ENCODE results near the gene NOD2. TPM values are rescaled to one million over a fixed set of nuclear protein-coding genes. Genes with fewer than 3 reads are reported as not detected.

Gene NOD2
- total RNA-seq, 1 experiment from 2014 or later = 0.07 TPM

GRCh38 chr16:50680556-50680893 is 12.9 kb upstream of the NOD2 start:
- no peaks in the 10 kb centered on the region for H3K9me2 ChIP-seq (replicated peaks; ENCODE audit: low read length)
- no peak overlapping the region for H3K4me2 ChIP-seq (ENCODE audit: low read length)
- H3K27ac ChIP-seq (ENCODE audit: low read length) = no peak overlapping the region
- no peaks in the 10 kb centered on the region for H3K9me3 ChIP-seq (ENCODE audit: low read length)
- no peaks in the 10 kb centered on the region for H3K4me1 ChIP-seq (ENCODE audit: insufficient read depth, low read length)
- H3K27me3 ChIP-seq (ENCODE audit: low read length) = no peaks in the 10 kb centered on the region
- H4K20me1 ChIP-seq (ENCODE audit: low read length) = no peaks in the 10 kb centered on the region
- intact Hi-C loops (cut with micrococcal nuclease) = no loop called here
- H3K9ac ChIP-seq (ENCODE audit: low read length) = no peak overlapping the region
- POLR2A ChIA-PET (ENCODE audit: unreplicated experiment) = no interaction called here
- no peaks in the 10 kb centered on the region for H3K36me3 ChIP-seq (ENCODE audit: low read depth, low read length)
- TF ChIP-seq CTCF (conservative IDR thresholded peaks at IDR 0.05; ENCODE audit: low read depth, low read length) (no peak), EZH2 (IDR thresholded peaks at IDR 0.05; ENCODE audit: low read length, unreplicated experiment) (no peak), EZH2phosphoT487 (IDR thresholded peaks at IDR 0.05; ENCODE audit: borderline replicate concordance, low read length) (no peak)
- no peak for DNase-seq
- no peak overlapping the region for H3K4me3 ChIP-seq (ENCODE audit: low read length)
- H2AFZ ChIP-seq (ENCODE audit: low read length) = no peak overlapping the region
- no peaks in the 10 kb centered on the region for H3F3A ChIP-seq (ENCODE audit: low read length, unreplicated experiment)
- BruUV-seq (replicated peaks) = no TSS peak
- CTCF ChIA-PET = no interaction called here
- ATAC-seq = no peak
- H3K79me2 ChIP-seq (ENCODE audit: low read length) = no peaks in the 10 kb centered on the region

DNA sequence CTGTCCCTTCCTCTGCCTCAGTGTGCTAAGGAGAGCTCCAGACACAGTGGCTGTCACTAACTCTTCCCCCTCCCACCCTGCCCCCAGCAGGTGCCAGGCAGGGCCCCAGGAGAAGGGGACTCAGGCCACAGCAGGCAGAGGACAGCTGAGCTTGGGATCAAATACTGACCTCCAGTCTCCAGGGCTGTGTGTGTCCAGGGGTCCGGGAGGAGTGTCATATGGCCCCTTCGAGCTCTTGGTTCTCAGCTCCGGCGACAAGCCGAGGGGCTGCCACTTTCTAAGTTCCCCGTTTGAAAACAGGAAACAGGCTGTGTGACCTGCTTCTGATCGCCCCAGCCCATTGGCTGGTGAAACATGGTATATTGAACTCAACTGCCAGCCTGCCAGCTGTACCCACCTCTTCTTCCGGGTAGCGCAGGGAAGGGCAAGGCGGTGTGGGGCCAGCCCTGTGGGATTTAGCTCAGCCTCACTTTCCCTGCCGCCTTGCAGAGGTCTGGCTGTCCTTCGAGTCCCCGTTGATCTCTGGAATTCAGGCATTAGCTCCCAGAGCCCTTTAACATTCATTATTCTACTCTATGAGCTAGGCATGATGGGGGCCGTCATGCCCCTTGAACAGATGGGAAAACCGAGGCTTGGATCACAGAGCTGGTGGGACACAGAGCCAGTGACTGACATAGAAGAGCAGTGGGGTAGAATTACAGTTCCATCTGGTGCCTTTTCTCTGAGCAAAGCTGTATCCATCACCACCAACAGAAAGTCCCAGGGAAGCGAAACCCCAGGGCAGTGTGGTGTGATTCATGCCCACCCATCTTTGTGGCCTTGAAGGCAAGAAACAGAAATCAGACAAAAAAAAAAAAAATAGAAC is 12.2 kb upstream of the NOD2 start, which contains the start of gene SNX20:
TSS of gene SNX20 (minus strand) at position 292 of the 865 bp plus-strand sequence. CDS start 3,786 bp downstream, outside the sequence.
- Histone ChIP-seq H3K9ac (ENCODE audit: low read length) (no peak within 1 kb of the TSS), H3K27ac (ENCODE audit: low read length) (no peak within 1 kb of the TSS), H4K20me1 (ENCODE audit: low read length) (no peaks in the 10 kb centered on the region), H3K27me3 (ENCODE audit: low read length) (no peaks in the 10 kb centered on the region), H3K4me1 (ENCODE audit: insufficient read depth, low read length) (no peaks in the 10 kb centered on the region), H3K4me2 (ENCODE audit: low read length) (no peak within 1 kb of the TSS), H3K9me3 (ENCODE audit: low read length) (no peaks in the 10 kb centered on the region), H3K79me2 (ENCODE audit: low read length) (no peaks in the 10 kb centered on the region), H3F3A (ENCODE audit: low read length, unreplicated experiment) (no peaks in the 10 kb centered on the region), H3K36me3 (ENCODE audit: low read depth, low read length) (no peaks in the 10 kb centered on the region), H2AFZ (ENCODE audit: low read length) (no peak within 1 kb of the TSS), H3K9me2 (replicated peaks; ENCODE audit: low read length) (no peaks in the 10 kb centered on the region), H3K4me3 (ENCODE audit: low read length) (no peak within 1 kb of the TSS)
- ATAC-seq (no peak), DNase-seq (no peak)
- BruUV-seq (replicated peaks) = no TSS peak
- intact Hi-C loops (cut with micrococcal nuclease) = no loop called here
- TF ChIP-seq EZH2phosphoT487 (IDR thresholded peaks at IDR 0.05; ENCODE audit: borderline replicate concordance, low read length) = no peak
- no peak for TF ChIP-seq CTCF (conservative IDR thresholded peaks at IDR 0.05; ENCODE audit: low read depth, low read length)
- no peak for TF ChIP-seq EZH2 (IDR thresholded peaks at IDR 0.05; ENCODE audit: low read length, unreplicated experiment)
- ChIA-PET CTCF (no interaction called here), POLR2A (ENCODE audit: unreplicated experiment) (no interaction called here)

- Histone ChIP-seq H3K9ac (ENCODE audit: low read length) (no peak overlapping the region), H3K9me2 (replicated peaks; ENCODE audit: low read length) (no peaks in the 10 kb centered on the region), H3K36me3 (ENCODE audit: low read depth, low read length) (no peaks in the 10 kb centered on the region), H3F3A (ENCODE audit: low read length, unreplicated experiment) (no peaks in the 10 kb centered on the region), H3K9me3 (ENCODE audit: low read length) (no peaks in the 10 kb centered on the region), H3K27ac (ENCODE audit: low read length) (no peak overlapping the region), H4K20me1 (ENCODE audit: low read length) (no peaks in the 10 kb centered on the region), H3K4me1 (ENCODE audit: insufficient read depth, low read length) (no peaks in the 10 kb centered on the region), H3K79me2 (ENCODE audit: low read length) (no peaks in the 10 kb centered on the region), H3K27me3 (ENCODE audit: low read length) (0 out of 2 replicates have a peak, but pooled peaks cover 3% of the 10 kb centered on the region), H3K4me2 (ENCODE audit: low read length) (no peak overlapping the region), H3K4me3 (ENCODE audit: low read length) (no peak overlapping the region), H2AFZ (ENCODE audit: low read length) (no peak overlapping the region)
- intact Hi-C loops (cut with micrococcal nuclease) = no loop called here
- CTCF ChIA-PET = no interaction called here
- TF ChIP-seq EZH2phosphoT487 (IDR thresholded peaks at IDR 0.05; ENCODE audit: borderline replicate concordance, low read length) (no peak), EZH2 (IDR thresholded peaks at IDR 0.05; ENCODE audit: low read length, unreplicated experiment) (no peak), CTCF (conservative IDR thresholded peaks at IDR 0.05; ENCODE audit: low read depth, low read length) (no peak)
- ATAC-seq = no peak
- no peak for DNase-seq
- POLR2A ChIA-PET (ENCODE audit: unreplicated experiment) = no interaction called here
- no TSS peak for BruUV-seq (replicated peaks)
Measured at GRCh38 chr16:50683689-50684374, 9.6 kb upstream of the NOD2 start.

Data from PC-3 (cell line).